Measurements from ENCODE around the gene CC2D2A.

- TF ChIP-seq GATA2 (IDR thresholded peaks at IDR 0.05; ENCODE audit: low read depth, low read length): no peak
- no peak for TF ChIP-seq GATA3 (IDR thresholded peaks at IDR 0.05; ENCODE audit: low read depth, low read length)
Observed at GRCh38 chr4:15459706-15460105, 10.0 kb upstream of the CC2D2A start.
